Astrocyte (in vitro differentiated cells and primary cell): ENCODE measurements around the gene DCAKD. TPM values are rescaled to one million over a fixed set of nuclear protein-coding genes. Genes with fewer than 3 reads are reported as not detected.

Experiments
- DNase-seq: peaks from one replicate; pipeline ENCODE4 v3.0.0-alpha.2; 2010; ENCODE audit warnings: low read depth
- FAIRE-seq: peaks from 2 replicates; lab custom pipeline; 2011; peaks lifted over from hg19 to GRCh38; lab: Jason Lieb, UNC
- H2AFZ ChIP-seq: 2 replicates; pipeline ENCODE4 v1.6.0; 2012; ENCODE audit warnings: low read depth, low read length, inconsistent platforms
- H3K27ac ChIP-seq: 2 replicates; pipeline ENCODE4 v1.5.1; 2011; ENCODE audit warnings: low read depth, low read length, inconsistent platforms
- H3K27me3 ChIP-seq: 2 replicates; pipeline ENCODE4 v1.6.0; 2011; ENCODE audit warnings: low read length, inconsistent platforms; ENCODE audit not compliant: insufficient read depth
- H3K36me3 ChIP-seq: 2 replicates; pipeline ENCODE4 v1.5.1; 2011; ENCODE audit warnings: low read length, inconsistent platforms; ENCODE audit not compliant: insufficient read depth
- H3K4me1 ChIP-seq: 2 replicates; pipeline ENCODE4 v1.5.1; 2011; ENCODE audit warnings: low read length, inconsistent platforms; ENCODE audit not compliant: insufficient read depth
- H3K4me2 ChIP-seq: 2 replicates; pipeline ENCODE4 v1.6.0; 2012; ENCODE audit warnings: low read length, inconsistent platforms
- H3K4me3 ChIP-seq: 2 replicates; pipeline ENCODE4 v1.5.1; 2011; ENCODE audit warnings: low read depth, mild to moderate bottlenecking, low read length, inconsistent platforms; ENCODE audit not compliant: insufficient read depth
- H3K79me2 ChIP-seq: 2 replicates; pipeline ENCODE4 v1.6.0; 2012; ENCODE audit warnings: mild to moderate bottlenecking, low read length, inconsistent platforms; ENCODE audit not compliant: insufficient read depth
- H3K9ac ChIP-seq: 2 replicates; pipeline ENCODE4 v1.6.0; 2012; ENCODE audit warnings: mild to moderate bottlenecking, low read length, inconsistent platforms
- H3K9me3 ChIP-seq: 2 replicates; pipeline ENCODE4 v1.5.1; 2012; ENCODE audit warnings: low read depth, mild to moderate bottlenecking, low read length, inconsistent platforms; ENCODE audit not compliant: insufficient read depth
- H4K20me1 ChIP-seq: 2 replicates; pipeline ENCODE4 v1.6.0; 2012; ENCODE audit warnings: low read length, inconsistent platforms; ENCODE audit not compliant: insufficient read depth
- H3K27ac Mint-ChIP-seq: one replicate; pipeline ENCODE4 v1.8.0; 2021; ENCODE audit warnings: mild to moderate bottlenecking, mixed read lengths; ENCODE audit not compliant: unreplicated experiment
- H3K27me3 Mint-ChIP-seq: one replicate; pipeline ENCODE4 v1.8.0; 2021; ENCODE audit warnings: low read depth, mixed read lengths; ENCODE audit not compliant: unreplicated experiment
- H3K36me3 Mint-ChIP-seq: one replicate; pipeline ENCODE4 v1.8.0; 2021; ENCODE audit warnings: low read depth, mixed read lengths; ENCODE audit not compliant: unreplicated experiment
- H3K4me1 Mint-ChIP-seq: one replicate; pipeline ENCODE4 v1.8.0; 2021; ENCODE audit warnings: low read depth, mixed read lengths; ENCODE audit not compliant: unreplicated experiment
- H3K4me3 Mint-ChIP-seq: one replicate; pipeline ENCODE4 v1.8.0; 2021; ENCODE audit warnings: mild to moderate bottlenecking, moderate library complexity, mixed read lengths; ENCODE audit not compliant: unreplicated experiment
- H3K9me3 Mint-ChIP-seq: one replicate; pipeline ENCODE4 v1.8.0; 2021; ENCODE audit warnings: mild to moderate bottlenecking, mixed read lengths; ENCODE audit not compliant: unreplicated experiment
- CTCF ChIP-seq: IDR thresholded peaks from 2 replicates; pipeline ENCODE4 v1.5.1; 2011; ENCODE audit warnings: low read depth, mild to moderate bottlenecking, inconsistent platforms, low read length, moderate library complexity; ENCODE audit not compliant: insufficient read depth
- EZH2 ChIP-seq: IDR thresholded peaks from 2 replicates; pipeline ENCODE4 v1.6.1; 2012; ENCODE audit warnings: mild to moderate bottlenecking, low read length, inconsistent platforms; ENCODE audit not compliant: insufficient read depth
- total RNA-seq: library from RNA; stranded (reverse); gene quantifications from 2 replicates; pipeline ENCODE4 v1.2.1, GENCODE V29; 2021

DCAKD gene
- total RNA-seq, 1 donor from 2014 or later, result 34.8 TPM

GRCh38 chr17:45035848-45036247 lies 15.6 kb downstream of the DCAKD start:
- no peak for FAIRE-seq
- Mint-ChIP-seq H3K4me3 (no peak overlapping the region), H3K27me3 (no peaks in the 10 kb centered on the region), H3K9me3 (no peaks in the 10 kb centered on the region), H3K27ac (no peak overlapping the region), H3K4me1 (peaks cover 18% of the 10 kb centered on the region), H3K36me3 (peaks cover 20% of the 10 kb centered on the region)
- peaks cover 26% of the 10 kb centered on the region for H3K79me2 ChIP-seq
- H3K36me3 ChIP-seq, result peaks cover 9% of the 10 kb centered on the region
- no peak for TF ChIP-seq EZH2
- H3K4me2 ChIP-seq, result no peak overlapping the region
- peaks cover 3% of the 10 kb centered on the region for H3K4me1 ChIP-seq
- H2AFZ ChIP-seq, result no peak overlapping the region
- no peaks in the 10 kb centered on the region for H3K9me3 ChIP-seq
- no peak overlapping the region for H3K4me3 ChIP-seq
- H3K27me3 ChIP-seq, result no peaks in the 10 kb centered on the region
- no peak overlapping the region for H3K9ac ChIP-seq
- no peak overlapping the region for H3K27ac ChIP-seq
- no peak for DNase-seq
- H4K20me1 ChIP-seq, result peaks cover 40% of the 10 kb centered on the region

GRCh38 chr17:45034599-45034998 lies 16.8 kb downstream of the DCAKD start:
- Histone ChIP-seq H3K27ac (no peak overlapping the region), H3K4me3 (no peak overlapping the region), H3K4me1 (peaks cover 3% of the 10 kb centered on the region), H2AFZ (no peak overlapping the region), H3K27me3 (no peaks in the 10 kb centered on the region), H3K79me2 (peaks cover 18% of the 10 kb centered on the region), H3K9me3 (no peaks in the 10 kb centered on the region), H3K4me2 (no peak overlapping the region), H3K36me3 (peaks cover 9% of the 10 kb centered on the region), H4K20me1 (peaks cover 33% of the 10 kb centered on the region), H3K9ac (no peak overlapping the region)
- no peaks in the 10 kb centered on the region for H3K9me3 Mint-ChIP-seq
- H3K4me1 Mint-ChIP-seq, result peaks cover 16% of the 10 kb centered on the region
- peaks cover 20% of the 10 kb centered on the region for H3K36me3 Mint-ChIP-seq
- FAIRE-seq (no peak), DNase-seq (no peak)
- H3K27me3 Mint-ChIP-seq, result no peaks in the 10 kb centered on the region
- no peak overlapping the region for H3K27ac Mint-ChIP-seq
- H3K4me3 Mint-ChIP-seq, result no peak overlapping the region
- TF ChIP-seq CTCF (no peak), EZH2 (no peak)

GRCh38 chr17:45032174-45032541 lies 19.3 kb downstream of the DCAKD start:
- Histone ChIP-seq H3K4me1 (no peaks in the 10 kb centered on the region), H3K36me3 (peaks cover 9% of the 10 kb centered on the region), H3K79me2 (peaks cover 3% of the 10 kb centered on the region), H3K27me3 (no peaks in the 10 kb centered on the region), H3K9me3 (no peaks in the 10 kb centered on the region), H4K20me1 (peaks cover 17% of the 10 kb centered on the region), H2AFZ (no peak overlapping the region), H3K9ac (no peak overlapping the region), H3K4me2 (no peak overlapping the region), H3K4me3 (no peak overlapping the region), H3K27ac (no peak overlapping the region)
- peaks cover 22% of the 10 kb centered on the region for H3K36me3 Mint-ChIP-seq
- peak overlapping the region; percentile 69 for H3K27ac Mint-ChIP-seq
- H3K4me1 Mint-ChIP-seq, result peaks cover 10% of the 10 kb centered on the region
- no peak for DNase-seq
- H3K27me3 Mint-ChIP-seq, result no peaks in the 10 kb centered on the region
- no peaks in the 10 kb centered on the region for H3K9me3 Mint-ChIP-seq
- no peak overlapping the region for H3K4me3 Mint-ChIP-seq
- TF ChIP-seq CTCF, result no peak
- TF ChIP-seq EZH2, result no peak
- no peak for FAIRE-seq
